GM12892 (cell line): ENCODE results near the gene MMP24.

Experiments
- POLR2A ChIP-seq: IDR thresholded peaks from 2 replicates; pipeline ENCODE4 v1.6.1; 2011; ENCODE audit warnings: low read depth, low read length, control low read depth
- POLR2AphosphoS5 ChIP-seq: IDR thresholded peaks from 2 replicates; pipeline ENCODE4 v1.6.1; 2011; ENCODE audit warnings: low read depth, low read length, control low read depth
- TAF1 ChIP-seq: IDR thresholded peaks from 2 replicates; pipeline ENCODE4 v1.6.1; 2011; ENCODE audit warnings: low read depth, mild to moderate bottlenecking, control low read depth, low read length, borderline replicate concordance

DNA sequence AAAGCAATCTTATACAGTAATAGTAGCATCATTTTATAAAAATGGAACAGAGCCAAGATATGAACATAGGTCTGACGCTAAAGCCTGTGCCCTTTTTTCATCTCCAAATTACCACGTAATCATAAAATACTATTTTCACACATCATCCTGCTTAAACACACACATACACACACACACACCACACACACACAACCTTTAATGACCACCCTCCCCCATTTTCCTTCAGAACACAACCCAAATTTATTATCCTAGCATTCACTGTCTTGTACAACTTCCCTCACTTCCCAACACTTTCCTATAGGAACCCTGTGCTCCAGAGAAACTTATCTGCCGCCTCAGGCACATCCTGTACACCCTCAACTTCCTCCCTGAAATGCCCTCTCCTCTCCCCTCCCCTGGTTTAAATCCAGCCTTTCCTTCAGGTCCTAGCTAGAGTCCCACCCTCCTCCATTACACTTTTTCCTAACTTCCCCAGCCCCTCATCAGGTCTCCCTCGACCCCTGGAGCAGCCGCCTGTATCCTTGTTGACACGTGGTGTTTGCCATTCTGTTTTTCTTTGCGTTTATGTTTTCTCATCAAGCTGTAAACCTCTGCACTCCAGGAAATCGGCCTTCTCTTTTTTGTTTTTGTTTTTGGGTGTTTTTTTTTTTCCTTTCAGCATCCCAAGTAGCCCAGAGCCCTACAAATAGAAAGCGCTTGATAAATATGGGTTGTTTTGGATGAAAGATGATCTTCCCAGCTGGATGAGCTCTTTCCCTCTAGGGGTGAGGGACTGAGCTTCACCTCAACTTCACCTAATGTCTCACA lies 968 bp upstream of the MMP24 start:
- TF ChIP-seq POLR2A, result no peak
- no peak for TF ChIP-seq POLR2AphosphoS5
- no peak for TF ChIP-seq TAF1
